GM19467 (cell line): Measurements from ENCODE around the gene TMEM150A.
"Not testable (repeated sequence)": the region's sequence is repeated elsewhere in the genome, so short reads cannot be mapped to it uniquely, and the experiment has no call there.

Experiments
- ATAC-seq: cut with Tn5 transposase; IDR thresholded peaks from one replicate; pipeline ENCODE4 v1.9.1; 2021; ENCODE audit warnings: mild to moderate bottlenecking, moderate library complexity; ENCODE audit not compliant: unreplicated experiment

Gene TMEM150A

DNA sequence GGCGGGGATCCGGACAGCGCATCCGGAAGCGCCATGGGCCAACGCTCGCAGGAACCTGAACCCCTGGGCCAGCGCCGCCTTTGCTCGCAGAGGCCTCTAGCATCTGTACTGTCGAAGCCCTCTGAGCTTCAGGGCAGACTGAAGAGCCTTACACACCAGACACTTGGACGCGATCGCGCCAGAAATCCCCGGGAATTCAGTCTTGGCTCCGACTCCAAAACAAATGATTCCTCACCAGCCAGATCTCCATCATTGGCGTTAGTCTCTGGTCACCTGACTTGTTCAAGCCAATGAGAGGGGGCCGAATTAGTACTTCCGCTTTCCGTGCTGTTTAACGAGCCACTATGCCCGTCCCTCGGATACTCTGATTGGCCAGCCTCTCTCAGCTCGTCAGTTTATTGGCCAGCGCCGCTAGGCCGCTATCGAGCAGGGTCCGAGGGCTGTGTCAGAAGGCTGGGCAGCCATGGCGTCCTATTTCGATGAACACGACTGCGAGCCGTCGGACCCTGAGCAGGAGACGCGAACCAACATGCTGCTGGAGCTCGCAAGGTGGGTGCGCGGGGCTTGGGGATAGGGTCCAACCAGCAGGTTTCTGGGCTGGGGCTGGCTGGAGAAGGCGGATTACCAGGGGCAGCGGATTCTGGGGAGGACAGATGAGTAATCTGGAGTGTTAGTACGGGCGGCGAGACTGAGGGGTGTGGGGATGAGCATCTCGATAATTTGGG lies 7.0 kb downstream of the TMEM150A start, which contains the start of gene RNF181:
RNF181 (plus strand) TSS at position 445 of the 725 bp plus-strand sequence; CDS start at position 464, 19 bp downstream.
- peak; percentile 96 for ATAC-seq

DNA sequence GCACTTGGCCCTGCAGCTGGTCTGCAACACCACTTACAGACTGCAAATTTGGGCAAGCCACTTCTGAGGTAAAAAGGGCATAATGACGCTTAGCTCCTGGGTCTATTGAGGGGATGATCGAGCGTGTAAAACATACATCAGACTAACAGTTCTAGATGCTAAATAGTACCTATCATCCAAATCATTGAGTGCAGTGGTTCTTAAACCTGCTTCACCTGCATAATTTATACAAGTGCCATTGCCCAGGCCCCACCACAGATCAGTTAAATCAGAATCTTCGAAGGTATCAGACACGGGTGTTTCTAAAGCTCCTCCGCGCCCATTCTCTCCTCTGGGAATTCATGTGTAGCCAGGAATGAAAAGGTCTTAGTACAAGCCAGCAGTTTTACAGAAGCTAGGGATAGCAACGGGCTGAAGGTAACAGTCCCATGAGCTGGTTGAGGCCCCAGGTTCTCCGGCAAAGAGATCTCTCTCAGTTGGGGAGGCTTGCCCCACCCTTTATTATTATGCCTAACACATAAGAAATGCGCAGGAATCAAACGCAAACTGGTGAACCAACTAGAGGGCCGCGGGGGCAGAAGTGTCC lies 7.7 kb downstream of the TMEM150A start:
- ATAC-seq = no peak

DNA sequence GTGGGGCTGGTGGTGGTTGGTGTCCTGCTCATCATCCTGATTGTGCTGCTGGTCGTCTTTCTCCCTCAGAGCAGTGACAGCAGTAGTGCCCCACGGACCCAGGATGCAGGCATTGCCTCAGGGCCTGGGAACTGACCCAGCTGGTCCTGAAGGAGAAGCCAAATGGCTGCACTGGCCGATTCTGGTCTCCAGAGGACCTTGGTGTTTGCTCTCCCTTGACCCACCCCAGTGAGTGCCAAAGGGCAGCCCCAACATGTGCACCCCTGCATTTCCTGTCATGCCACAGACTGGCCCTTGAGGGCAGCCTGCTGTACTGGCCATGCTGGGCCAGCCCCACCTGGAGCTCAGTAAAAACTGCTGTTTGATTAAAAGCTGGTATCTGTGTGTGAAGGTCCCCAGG lies 9.5 kb downstream of the TMEM150A start:
- no peak for ATAC-seq

DNA sequence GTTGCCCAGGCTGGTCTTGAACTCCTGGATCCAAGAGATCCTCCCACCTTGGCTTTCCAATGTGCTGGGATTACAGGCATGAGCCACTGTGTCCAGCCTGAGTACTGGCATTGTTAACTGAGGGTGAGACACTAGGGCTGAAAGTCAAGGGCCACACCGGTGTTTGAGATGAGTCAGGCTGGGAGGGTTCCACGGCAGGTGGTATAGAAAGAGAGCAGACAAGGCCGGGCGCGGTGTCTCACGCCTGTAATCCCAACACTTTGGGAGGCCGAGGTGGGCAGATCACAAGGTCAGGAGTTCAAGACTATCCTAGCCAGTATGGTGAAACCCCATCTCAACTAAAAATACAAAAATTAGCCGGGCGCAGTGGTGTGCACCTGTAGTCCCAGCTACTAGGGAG lies 10.2 kb downstream of the TMEM150A start:
- not testable (repeated sequence) for ATAC-seq

DNA sequence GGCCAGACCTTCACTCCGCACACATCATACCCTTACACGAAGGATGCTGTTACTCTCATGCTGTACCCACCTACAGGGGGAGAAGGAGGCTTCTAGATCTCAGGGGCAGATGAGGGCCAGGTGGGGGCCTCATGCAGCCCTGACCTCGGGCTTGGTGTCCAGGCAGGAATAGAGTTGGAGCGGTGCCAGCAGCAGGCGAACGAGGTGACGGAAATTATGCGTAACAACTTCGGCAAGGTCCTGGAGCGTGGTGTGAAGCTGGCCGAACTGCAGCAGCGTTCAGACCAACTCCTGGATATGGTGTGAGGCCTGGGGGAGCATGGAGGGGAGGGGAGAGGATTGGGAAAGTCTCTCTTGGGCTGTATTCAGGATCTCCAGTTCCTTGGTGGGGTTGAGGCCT lies 10.9 kb downstream of the TMEM150A start:
- no peak for ATAC-seq

DNA sequence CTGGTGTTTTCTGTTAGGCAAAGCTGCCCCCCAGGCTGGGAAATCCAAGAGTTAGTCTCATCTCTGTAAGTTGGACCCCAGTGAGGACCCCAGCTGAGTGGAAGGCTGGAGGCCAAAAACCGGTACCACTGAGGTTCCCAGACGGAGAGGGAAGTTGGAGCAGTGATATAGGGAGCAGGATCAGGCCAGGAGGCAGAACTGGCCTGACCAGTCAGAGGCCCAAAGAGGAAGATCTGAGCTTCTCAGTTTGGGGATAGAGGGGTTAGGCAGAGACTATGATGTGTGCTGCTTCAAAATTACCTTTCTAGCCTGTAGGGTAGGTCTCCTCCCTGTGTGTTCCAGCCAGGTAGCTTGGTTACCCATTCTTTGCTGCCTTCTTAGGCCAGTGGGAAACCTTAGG lies 11.5 kb downstream of the TMEM150A start:
- ATAC-seq = no peak

DNA sequence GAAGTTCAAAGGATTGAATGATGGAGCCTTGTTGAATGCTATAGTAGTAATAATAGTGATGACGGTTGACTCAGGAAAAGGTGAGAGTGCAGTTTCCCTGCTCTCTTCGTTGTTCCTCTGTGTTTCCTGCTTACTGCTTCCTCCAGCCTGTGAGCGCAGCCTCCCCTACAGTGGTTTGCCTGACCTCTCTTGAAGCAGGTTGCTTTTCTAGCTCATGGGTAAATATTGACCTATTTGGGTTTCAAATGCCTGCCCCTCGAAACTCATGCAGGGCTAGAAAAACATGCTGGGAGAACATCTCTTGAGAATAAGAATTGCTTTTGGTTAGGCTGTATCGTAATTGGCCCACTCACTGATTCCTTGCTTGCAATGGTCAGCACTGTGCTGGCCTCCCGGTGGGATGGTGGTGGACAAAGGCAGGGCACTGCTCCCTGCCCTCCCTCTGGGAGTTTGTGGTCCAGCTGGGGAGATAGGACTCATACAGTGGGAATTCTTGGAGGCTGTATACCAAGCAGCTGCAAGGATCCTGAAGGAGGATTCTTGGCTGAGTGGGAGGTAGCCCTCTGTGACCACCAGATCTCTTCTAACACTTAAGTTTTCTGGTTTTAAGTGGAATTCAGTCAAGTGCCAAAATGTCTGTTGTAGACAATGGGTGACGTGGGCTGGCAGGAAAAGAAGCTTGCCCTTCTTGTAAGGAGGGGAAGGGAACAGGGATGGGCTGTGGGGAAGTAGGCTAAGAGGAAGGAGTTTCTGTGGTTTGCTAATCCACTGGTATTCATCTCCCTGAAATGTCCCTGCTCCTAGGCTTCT lies 12.3 kb downstream of the TMEM150A start:
- no peak for ATAC-seq

DNA sequence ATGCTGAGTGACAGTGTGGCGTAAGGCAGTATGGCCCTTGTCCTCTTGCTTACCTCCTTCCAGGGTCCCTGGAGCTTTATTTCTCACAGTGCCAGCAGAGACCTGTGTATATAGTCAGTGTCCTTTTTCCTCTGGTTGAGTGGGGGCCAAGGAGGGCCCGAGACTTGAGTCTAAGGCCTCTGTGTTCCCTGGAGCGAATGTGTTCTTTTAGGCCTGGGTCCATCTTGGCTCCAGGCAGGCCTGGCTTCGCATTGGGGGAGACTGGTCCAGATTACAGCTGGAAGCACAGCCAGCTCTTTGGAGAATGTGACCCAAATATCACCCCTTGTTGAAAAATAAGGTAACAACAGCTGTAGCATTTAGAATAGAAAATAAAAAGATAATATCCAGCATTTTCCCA lies 13.3 kb downstream of the TMEM150A start:
- ATAC-seq = no peak

DNA sequence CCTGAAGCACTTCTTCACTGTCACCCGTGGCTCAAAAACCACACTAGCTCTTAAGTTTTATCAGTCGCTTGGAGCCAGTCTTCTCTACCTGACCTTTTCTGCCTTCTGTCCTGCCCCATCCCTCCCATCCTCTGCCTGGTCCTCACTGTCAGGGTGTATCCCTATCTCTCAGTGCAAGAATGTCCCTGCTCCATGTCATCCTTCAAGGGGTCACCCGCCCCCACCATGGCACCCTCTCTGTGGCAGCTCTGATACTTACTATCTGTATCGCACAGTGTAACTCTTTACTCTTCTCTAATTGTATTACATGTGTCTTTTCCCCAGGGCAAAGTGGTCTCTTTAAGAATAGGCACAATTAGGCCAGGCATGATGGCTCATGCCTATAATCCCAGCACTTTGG lies 13.9 kb downstream of the TMEM150A start:
- no peak for ATAC-seq

DNA sequence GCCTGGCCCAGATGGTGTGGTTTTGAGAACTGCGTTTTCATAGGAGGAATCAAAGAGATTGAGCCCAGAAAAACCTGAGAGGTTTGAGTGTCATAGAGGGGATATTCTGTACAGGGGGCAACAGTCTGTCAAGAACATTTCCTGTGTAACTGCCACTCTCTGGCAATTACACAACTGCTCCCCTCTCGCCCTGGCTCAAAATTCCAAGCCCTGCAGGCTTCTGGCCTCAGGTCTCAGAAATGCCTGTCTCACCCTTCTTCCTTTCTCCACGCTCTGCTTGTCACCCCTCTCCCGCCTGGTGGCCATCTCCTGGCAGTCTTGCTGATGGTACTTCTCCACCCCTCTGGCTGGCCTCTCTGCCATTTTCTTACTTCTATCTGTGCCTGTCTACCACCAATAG lies 14.3 kb downstream of the TMEM150A start:
- no peak for ATAC-seq

DNA sequence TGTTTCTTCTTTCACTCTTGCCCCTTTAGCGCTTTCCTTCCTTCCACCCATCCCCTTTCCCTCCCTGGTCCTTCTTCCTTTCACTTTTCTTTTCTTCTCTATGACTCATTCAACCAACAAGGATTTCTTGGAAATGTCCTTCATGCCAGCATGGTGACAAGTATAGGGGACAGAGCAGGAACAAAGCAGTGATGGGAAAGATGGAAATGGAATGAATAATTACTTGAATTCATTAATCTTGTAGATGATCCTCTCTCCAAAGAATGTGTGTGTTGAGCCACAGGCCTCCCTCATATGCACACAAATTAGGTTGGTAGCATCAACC lies 16.8 kb downstream of the TMEM150A start:
- ATAC-seq = no peak

DNA sequence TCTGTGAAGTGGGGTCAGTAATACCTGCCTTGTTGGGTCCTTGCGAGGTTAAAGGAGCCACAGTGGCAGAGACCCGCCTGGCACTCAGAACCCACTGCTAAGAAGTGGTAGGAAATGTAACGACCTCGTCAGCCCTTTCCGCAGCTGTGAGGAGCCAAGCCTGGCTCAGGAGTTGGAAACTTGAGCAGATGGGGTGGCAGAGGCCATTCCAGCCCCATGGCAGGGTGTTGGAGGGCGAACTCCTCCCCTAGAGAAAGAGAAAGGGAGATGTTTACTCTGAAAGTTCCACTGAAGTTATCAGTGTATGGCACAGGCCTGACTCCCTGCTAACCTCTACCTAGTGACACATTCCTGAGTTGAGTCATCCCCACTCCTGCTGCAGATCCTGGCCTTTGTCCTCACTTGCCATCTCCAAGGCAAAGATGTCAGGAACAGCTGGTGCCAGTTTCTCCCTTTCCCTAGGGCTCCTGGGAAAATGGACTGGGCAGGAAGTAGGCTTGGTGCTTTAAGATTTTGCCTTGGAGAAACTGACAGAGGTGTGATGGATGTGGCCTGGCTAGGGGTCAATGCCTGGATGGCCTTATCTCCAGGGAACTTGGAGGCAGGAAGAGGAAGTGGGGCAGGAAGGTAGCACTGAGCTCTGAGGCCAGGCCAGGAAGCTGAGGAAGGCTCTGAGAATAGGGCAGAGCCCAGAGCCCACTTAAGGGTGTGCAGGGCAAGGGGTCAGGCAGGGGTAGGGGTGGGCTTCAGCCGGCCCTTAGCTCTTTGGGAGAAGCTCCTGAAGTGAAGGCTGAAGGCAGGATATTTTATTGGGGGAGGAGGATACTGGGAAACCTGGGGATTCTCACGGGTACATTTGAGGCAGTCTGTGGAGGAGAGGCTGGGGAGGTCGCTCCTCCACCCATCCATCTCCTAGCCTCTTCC lies 17.4 kb downstream of the TMEM150A start:
- peak; percentile 36 for ATAC-seq

DNA sequence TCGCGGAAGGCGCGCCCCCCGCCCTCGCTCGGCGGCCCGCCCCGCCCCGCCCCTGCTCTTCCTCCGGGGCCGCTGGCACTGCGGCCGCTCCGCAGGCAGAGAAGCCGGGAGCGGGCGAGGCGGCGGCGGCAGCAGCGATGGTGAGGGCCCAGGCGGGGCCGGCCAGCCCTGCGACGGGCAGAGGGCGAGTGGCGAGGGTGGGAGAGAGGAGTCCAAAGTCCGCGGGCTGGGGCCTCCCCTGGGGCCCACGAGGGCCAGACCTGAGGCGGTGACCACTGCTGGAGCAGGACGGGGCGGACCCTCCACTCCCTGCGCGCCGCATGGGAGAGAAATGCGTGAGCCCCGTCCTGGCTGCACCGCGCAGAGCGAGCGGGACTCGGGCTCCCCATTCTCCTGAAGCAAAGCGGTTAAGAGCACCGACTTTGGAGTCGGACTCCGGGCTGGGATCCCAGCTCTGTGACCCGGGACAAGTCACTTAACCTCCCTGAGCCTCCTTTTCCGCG lies 18.1 kb downstream of the TMEM150A start, which contains the start of gene VAMP5:
VAMP5 (plus strand) TSS at position 78 of the 503 bp plus-strand sequence; CDS start at position 138, 60 bp downstream.
- ATAC-seq = peak; percentile 25

DNA sequence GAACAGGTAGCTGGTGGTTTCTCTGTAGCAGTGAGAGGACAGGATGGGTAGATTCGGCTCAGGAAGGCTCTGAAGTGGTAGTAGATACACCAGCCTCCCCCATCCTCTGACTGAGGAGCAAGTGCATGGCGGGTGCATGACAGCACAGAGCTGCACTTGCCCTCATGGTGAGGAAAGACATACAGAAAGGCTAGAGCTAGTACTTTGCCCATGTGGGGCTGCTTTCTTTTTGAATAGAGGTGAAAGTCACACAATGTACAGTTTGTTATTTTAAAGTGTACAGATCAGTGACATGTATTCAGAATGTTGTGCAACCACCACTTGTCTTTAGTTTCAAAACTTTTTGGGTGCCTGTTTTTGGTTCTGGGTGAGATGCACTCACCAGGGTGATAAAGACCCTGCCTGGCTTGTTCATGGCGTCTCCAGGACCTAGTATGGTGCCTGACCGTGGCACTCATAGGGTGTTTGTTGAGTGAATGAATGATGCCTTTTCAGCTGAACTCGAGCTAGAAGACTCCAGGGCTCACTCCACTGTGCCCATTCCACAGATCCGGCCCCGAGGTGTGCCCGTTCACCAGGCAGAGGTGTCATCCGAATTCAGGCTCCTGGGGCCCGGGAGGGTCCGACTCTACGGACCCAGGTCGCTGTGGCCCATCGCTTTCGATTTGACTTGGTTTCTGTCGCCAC lies 18.7 kb downstream of the TMEM150A start:
- peak; percentile 48 for ATAC-seq

DNA sequence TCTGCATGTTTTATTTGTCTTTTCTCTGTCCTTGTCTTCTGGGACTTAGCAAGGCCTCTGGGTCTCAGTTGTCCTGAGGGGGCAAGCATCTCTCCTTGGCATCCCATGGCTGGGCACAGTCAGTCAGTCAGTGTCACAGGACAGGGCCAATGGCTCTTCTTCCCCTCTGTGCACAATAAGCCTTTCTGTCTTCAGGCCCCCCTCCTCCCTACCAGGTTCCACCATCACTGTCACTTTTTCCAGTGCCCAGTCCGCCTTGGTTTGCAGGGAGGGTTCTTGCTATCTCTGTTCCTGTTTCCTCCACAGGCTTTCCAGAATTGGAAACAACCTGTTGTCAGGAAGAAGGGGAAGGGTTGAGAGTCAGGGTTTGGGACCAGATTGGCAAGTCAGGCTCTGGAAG lies 20.0 kb downstream of the TMEM150A start:
- no peak for ATAC-seq

DNA sequence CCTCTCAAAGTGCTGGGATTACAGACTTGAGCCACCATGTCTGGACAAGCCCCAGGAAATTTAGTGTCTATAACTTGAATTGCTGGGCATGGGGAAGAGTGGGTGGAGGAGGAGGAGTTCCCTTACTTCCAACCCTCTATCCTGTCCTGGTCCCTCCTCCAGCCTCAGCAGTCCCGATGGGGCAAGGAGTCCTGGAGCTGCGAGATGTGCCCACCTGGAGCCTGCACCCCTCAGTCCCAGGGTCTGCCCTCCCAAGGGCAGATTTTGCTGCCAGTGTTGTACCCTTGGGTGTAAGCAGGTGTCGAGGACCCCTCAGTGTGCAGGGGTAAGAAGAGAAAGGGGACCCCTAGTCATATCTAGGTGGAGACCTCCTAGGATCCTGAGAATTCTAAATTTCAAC lies 22.3 kb downstream of the TMEM150A start:
- no peak for ATAC-seq

DNA sequence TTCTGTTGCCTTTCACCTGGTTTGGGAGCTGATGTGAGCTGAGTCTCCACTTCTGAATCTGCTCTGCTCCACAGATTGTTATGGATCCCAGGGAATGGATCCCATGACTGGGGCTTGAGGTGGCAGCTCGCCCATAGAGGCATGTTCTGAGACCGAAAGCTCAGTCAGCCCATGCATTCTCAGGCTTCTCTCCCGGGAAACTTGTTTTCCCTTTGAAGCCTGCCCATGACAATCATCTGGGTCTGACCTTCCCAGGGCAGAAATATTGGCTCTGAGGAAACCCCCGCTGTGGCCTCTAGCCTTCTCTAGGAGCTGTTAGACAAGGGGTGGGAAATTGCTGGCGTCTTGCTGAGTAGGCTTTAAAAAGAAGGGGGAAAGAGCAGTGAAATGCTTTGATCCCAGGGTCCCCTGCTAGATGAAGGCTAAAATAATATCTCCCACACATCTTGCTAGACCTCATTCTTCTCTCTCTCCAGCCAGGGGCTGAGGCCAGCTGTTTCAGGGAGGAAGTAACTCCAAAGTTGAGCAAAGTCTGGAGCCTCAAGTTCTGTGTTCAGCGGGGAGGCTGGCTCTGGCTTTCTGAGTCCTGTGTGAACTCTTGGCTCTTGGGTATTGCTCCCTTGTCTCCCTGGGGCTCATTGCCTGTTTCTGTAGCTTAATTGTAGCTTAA lies 23.1 kb downstream of the TMEM150A start:
- no peak for ATAC-seq

DNA sequence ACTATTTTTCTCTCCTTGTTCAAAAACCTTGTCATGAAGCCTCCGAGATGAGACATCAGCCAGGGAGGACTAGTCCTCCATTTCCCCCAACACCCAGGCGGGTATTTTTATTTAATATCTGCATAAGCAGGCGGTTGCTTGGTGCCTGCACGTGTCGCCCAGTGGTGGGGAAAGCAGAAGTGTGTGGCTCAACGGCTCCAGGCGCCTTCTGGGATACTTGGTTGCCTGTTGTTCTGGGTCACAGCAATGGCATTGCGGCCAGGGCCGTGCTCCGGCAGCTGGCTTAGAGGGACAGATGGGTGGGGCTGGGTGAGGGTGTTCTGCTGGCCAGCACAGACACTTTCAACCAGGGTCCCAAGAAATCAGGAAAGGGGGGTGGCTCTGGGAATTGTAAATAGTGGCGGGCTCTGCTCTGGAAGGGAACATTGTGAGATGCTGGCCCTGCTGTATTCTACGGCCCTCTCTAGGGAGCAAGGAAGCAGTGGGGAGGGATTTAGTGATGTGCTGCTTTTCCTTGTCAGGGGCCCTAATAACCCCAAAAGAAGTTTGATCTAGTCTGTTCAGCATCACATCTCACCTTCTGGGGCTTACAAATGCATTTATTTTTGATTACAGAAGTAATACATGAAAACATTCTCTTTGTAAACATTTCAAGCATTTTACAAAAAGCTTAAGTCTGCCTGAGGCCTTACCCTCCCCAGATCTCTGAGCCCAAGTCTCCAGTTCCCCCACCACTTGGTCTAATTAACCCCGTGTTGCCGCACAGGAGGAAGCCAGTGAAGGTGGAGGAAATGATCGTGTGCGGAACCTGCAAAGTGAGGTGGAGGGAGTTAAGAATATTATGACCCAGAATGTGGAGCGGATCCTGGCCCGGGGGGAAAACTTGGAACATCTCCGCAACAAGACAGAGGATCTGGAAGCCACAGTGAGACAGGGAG lies 24.0 kb downstream of the TMEM150A start:
- peak; percentile 34 for ATAC-seq
